AG08396 (cell line): ENCODE results near the gene PPEF2.

Experiments used
- DNase-seq: peaks from one replicate; pipeline ENCODE4 v3.0.0; 2012; ENCODE audit warnings: low spot score, mixed read lengths

Gene PPEF2

DNA sequence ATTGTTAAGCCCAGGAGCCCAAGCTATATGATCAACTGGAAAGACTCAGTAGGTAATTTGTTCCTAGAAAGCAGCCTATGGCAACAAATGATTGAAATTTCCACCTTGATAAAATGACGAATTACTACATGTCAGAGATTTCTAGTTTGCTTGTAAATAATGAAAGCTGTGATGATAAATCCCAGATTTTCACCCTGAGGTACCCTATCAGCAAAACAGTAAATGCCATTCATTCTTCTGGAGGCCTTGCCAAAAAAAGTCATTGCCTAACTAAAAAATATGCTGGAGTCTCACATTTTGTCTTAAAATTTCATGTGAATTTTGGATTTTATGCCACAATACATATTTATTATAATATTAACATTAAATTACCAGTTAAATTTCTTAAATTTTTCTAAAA is 71.3 kb downstream of the PPEF2 start:
- no peak for DNase-seq

DNA sequence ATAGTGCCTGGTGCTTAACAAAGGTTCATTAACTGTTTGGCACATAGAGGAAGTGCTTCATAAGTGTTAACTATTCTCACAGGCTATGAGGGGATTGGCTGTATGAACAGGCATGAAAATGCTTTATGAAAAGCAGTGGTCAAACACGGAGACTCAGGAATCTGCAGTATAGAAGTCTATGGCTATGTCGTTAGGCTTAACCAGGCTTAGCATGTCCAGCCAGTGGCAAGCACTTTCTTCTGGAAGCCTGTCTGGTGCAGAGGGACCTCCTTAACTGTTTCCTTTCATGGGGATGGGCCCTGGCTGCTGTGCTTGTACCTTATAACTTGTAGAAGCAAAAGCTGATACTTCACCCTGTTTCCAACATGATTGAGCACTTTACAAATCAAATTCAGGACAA is 78.4 kb downstream of the PPEF2 start:
- no peak for DNase-seq

DNA sequence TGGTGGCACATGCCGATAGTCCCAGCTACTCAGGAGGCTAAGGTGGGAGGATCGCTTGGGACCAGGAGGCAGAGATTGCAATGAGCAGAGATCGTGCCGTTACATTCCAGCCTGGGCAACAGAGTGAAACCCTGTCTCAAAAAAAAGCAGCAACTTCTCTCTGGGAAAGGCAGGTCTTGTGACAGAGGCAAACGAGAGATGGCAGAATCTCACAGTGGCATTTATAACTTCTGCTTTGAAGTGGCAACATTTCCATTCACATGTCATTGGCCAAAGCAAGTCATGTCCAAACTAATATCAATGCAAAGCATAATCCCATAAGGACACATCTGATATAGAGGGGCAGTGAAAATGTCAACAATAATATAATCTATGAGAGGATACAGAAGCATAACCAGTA is 79.8 kb downstream of the PPEF2 start:
- DNase-seq, result no peak

DNA sequence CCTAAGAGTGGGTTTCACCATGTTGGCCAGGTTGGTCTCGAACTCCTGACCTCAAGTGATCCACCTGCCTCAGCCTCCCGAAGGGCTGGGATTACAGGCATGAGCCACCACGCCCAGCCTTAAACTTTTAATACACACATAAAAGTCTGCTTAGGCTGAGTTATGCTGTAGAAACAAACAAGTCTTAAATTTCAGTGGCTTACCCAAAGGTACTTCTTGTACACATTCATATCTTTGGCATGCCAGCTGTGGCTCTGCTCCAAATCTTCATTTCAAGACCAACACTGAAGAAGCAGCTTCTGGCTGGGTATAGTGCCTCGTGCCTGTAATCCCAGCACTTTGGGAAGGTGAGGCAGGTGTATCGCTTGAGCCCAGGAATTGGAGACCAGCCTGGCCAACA is 80.3 kb downstream of the PPEF2 start:
- peak; percentile 10 for DNase-seq

DNA sequence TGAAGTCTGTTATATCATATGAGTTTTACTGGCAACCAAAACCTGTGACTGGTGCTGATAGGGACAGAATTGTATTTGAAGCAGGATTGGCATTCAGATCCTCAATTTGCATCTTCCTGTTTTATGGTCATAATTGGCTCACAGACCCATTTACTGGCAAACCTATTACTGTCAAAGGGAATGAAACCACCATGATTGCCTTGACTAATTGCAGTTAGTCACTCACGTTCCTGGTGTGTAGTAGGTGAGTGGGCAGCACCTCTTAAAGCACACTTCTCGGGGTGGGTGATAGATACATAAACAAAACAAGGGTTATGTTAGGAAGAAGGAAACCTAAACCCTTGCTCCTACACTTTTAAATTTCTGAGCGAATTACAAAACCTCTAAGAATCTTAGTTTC is 81.0 kb downstream of the PPEF2 start:
- no peak for DNase-seq

DNA sequence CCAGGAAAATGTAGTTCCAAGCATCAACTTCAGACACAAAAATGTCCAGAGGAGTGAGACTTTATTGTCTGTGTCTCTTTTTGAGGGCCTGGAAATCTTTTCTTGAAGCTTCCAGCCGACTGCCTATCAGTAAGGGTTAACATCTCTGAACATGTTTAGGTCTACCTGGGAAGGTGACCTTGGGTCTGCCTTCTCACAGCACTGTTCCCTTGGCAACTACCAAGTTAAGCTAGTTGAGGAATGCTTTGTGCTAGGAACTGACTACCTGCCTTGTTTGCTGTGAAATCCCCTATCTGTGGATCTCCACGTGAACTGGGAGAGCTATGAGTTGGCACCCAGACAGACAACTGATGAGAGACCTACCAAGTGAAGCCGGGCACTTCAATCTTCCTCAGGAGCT is 81.6 kb downstream of the PPEF2 start:
- DNase-seq, result no peak

DNA sequence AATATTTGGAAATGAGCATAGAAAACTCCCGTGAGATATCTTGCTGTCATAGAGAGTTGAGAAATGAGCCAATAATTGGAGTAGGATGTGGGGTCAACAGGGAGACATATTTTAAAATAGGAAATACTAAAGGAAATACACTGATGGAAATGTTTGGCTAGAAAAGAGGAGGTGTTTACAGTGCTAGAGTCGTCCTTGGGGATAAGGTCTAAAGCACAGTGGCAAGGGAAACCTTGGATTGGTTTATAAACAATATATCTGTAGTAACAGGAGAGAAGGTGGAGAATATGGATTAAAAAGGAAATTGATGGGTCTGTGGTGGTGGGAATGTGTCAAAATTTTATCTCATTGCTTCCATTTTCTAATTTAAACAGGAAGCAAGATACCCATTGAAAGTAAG is 82.1 kb downstream of the PPEF2 start:
- DNase-seq, result no peak

DNA sequence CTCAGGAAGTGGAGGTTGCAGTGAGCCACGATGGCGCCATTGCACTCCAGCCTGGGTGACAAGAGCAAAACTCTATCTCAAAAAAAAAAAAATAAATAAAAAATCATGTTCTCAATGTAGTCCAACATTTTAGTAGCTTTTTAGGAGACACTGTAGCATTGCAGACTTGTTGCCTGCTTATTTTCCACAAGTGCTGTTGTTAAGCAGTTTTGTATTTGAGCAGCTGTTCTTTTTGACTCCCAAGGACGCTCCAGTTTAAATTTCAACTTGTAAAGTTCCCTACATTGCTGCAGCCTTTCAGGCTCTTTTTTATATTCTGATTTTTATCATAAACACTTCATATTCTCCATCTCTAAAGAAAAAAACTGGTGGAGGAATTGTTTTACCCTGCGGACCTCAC is 83.1 kb downstream of the PPEF2 start:
- DNase-seq, result no peak

DNA sequence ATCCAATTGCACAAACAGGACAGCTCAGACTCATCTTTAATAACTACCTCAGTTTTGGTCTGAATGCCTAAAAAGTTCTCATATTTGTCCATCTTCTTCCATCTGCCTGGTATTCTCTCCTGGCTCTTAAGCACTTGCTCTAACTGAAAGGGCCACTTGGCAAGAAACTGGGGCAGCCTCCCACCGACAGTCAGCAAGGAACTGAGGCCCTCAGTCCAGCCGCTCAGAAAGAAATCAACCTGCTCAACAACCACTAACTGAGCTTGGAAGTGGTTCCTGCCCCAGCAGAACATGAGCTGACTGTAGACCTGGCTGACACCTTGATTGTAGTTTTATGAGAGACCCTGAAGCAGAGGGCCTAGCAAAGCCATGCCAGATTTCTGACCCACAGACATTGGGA is 84.4 kb downstream of the PPEF2 start:
- no peak for DNase-seq
